ENCODE measurements around the gene ACSL6. TPM values are rescaled to one million over a fixed set of nuclear protein-coding genes. Genes with fewer than 3 reads are reported as not detected.

Gene ACSL6
- total RNA-seq, 2 donors from 2014 or later: 0.23 to 7.9 TPM

GRCh38 chr5:131976414-131977211 lies 34.8 kb downstream of the ACSL6 start:
- Histone ChIP-seq H3K4me3 (no peak overlapping the region), H3K4me1 (replicated peaks) (no peaks in the 10 kb centered on the region), H3K9me3 (no peaks in the 10 kb centered on the region), H3K27ac (no peak overlapping the region), H3K27me3 (replicated peaks; ENCODE audit: insufficient read depth) (no peaks in the 10 kb centered on the region), H3K36me3 (no peaks in the 10 kb centered on the region)
- intact Hi-C loops (cut with DNase I): no loop called here
- WGBS: 93% methylated on average over 6 of the region's 6 CpGs
- no peak for DNase-seq (ENCODE audit: low spot score)
- no peak for TF ChIP-seq CTCF (IDR thresholded peaks at IDR 0.05)
- TF ChIP-seq POLR2A (IDR thresholded peaks at IDR 0.05): no peak

GRCh38 chr5:131974956-131975726 lies 36.3 kb downstream of the ACSL6 start:
- Histone ChIP-seq H3K9me3 (no peaks in the 10 kb centered on the region), H3K27ac (no peak overlapping the region), H3K27me3 (replicated peaks; ENCODE audit: insufficient read depth) (no peaks in the 10 kb centered on the region), H3K4me3 (no peak overlapping the region), H3K36me3 (no peaks in the 10 kb centered on the region), H3K4me1 (replicated peaks) (no peaks in the 10 kb centered on the region)
- intact Hi-C loops (cut with DNase I): no loop called here
- no peak for DNase-seq (ENCODE audit: low spot score)
- TF ChIP-seq POLR2A (IDR thresholded peaks at IDR 0.05) (no peak), CTCF (IDR thresholded peaks at IDR 0.05) (no peak), POLR2AphosphoS5 (IDR thresholded peaks at IDR 0.05) (no peak)
- WGBS: 51% methylated on average over 12 of the region's 12 CpGs

GRCh38 chr5:131974622-131974955 lies 36.9 kb downstream of the ACSL6 start:
- no peak overlapping the region for H3K27ac ChIP-seq
- no peaks in the 10 kb centered on the region for H3K9me3 ChIP-seq
- no peak for DNase-seq (ENCODE audit: low spot score)
- no peaks in the 10 kb centered on the region for H3K27me3 ChIP-seq (replicated peaks; ENCODE audit: insufficient read depth)
- H3K4me1 ChIP-seq (replicated peaks): no peaks in the 10 kb centered on the region
- H3K4me3 ChIP-seq: no peak overlapping the region
- no peak for TF ChIP-seq POLR2A (IDR thresholded peaks at IDR 0.05)
- no peak for TF ChIP-seq POLR2AphosphoS5 (IDR thresholded peaks at IDR 0.05)
- no peak for TF ChIP-seq CTCF (IDR thresholded peaks at IDR 0.05)
- WGBS: 57% methylated on average over 5 of the region's 5 CpGs
- intact Hi-C loops (cut with DNase I): no loop called here
- H3K36me3 ChIP-seq: no peaks in the 10 kb centered on the region

GRCh38 chr5:131974016-131974415 lies 37.4 kb downstream of the ACSL6 start:
- WGBS: 94% methylated on average over 1 of the region's 1 CpG
- TF ChIP-seq POLR2A (IDR thresholded peaks at IDR 0.05): no peak
- no peak for TF ChIP-seq POLR2AphosphoS5 (IDR thresholded peaks at IDR 0.05)
- TF ChIP-seq CTCF (IDR thresholded peaks at IDR 0.05): no peak
- no peaks in the 10 kb centered on the region for H3K4me1 ChIP-seq (replicated peaks)
- no peaks in the 10 kb centered on the region for H3K9me3 ChIP-seq
- intact Hi-C loops (cut with DNase I): no loop called here
- H3K36me3 ChIP-seq: no peaks in the 10 kb centered on the region
- DNase-seq (ENCODE audit: low spot score): no peak
- H3K27me3 ChIP-seq (replicated peaks; ENCODE audit: insufficient read depth): no peaks in the 10 kb centered on the region
- H3K4me3 ChIP-seq: no peak overlapping the region
- H3K27ac ChIP-seq: no peak overlapping the region
